H9 (cell line): ENCODE data around the gene MEGF10. TPM values are rescaled to one million over a fixed set of nuclear protein-coding genes. Genes with fewer than 3 reads are reported as not detected.
A peak's percentile ranks its signal among the peaks of the same experiment; 100 is the strongest.

ENCODE experiments used
- DNase-seq: peaks from one replicate; pipeline ENCODE4 v3.0.0-alpha.2; 2017
- H2AFZ ChIP-seq: one replicate; pipeline ENCODE4 v1.6.1; 2013; ENCODE audit warnings: mild to moderate bottlenecking, low read length, control low read depth, moderate library complexity
- H2AK5ac ChIP-seq: 2 replicates; pipeline ENCODE4 v1.6.1; 2013; ENCODE audit warnings: low read length, control low read depth, mixed read lengths; ENCODE audit not compliant: insufficient read length
- H2BK120ac ChIP-seq: one replicate; pipeline ENCODE4 v1.6.1; 2013; ENCODE audit warnings: low read depth, mild to moderate bottlenecking, low read length, control low read depth, inconsistent platforms; ENCODE audit not compliant: poor library complexity, severe bottlenecking
- H2BK12ac ChIP-seq: 2 replicates; pipeline ENCODE4 v1.6.1; 2013; ENCODE audit warnings: low read length, control low read depth, mixed read lengths, low read depth; ENCODE audit not compliant: insufficient read length
- H2BK15ac ChIP-seq: 2 replicates; pipeline ENCODE4 v1.6.1; 2013; ENCODE audit warnings: low read depth, low read length, control low read depth
- H2BK20ac ChIP-seq: one replicate; pipeline ENCODE4 v1.6.1; 2013; ENCODE audit warnings: low read depth, mild to moderate bottlenecking, low read length, control low read depth, inconsistent platforms; ENCODE audit not compliant: poor library complexity, severe bottlenecking
- H2BK5ac ChIP-seq: 2 replicates; pipeline ENCODE4 v1.6.1; 2013; ENCODE audit warnings: low read length, control low read depth, mixed read lengths; ENCODE audit not compliant: insufficient read length
- H3K14ac ChIP-seq: 2 replicates; pipeline ENCODE4 v1.6.1; 2013; ENCODE audit warnings: low read length, control low read depth; ENCODE audit not compliant: insufficient read depth
- H3K18ac ChIP-seq: 2 replicates; pipeline ENCODE4 v1.6.1; 2013; ENCODE audit warnings: low read depth, mild to moderate bottlenecking, mixed read lengths, low read length, control low read depth; ENCODE audit not compliant: insufficient read length
- H3K23ac ChIP-seq: 2 replicates; pipeline ENCODE4 v1.6.1; 2013; ENCODE audit warnings: low read length, control low read depth, mixed read lengths, low read depth; ENCODE audit not compliant: insufficient read length
- H3K23me2 ChIP-seq: 2 replicates; pipeline ENCODE4 v1.6.1; 2013; ENCODE audit warnings: low read depth, mild to moderate bottlenecking, mixed read lengths, low read length, control low read depth; ENCODE audit not compliant: insufficient read length, poor library complexity, severe bottlenecking
- H3K27ac ChIP-seq: 2 replicates; pipeline ENCODE4 v1.5.1; 2013; ENCODE audit warnings: low read length, control low read depth, mixed read lengths, low read depth; ENCODE audit not compliant: insufficient read length
- H3K27me3 ChIP-seq: 2 replicates; pipeline ENCODE4 v1.6.1; 2013; ENCODE audit warnings: low read length, control low read depth, inconsistent platforms; ENCODE audit not compliant: insufficient read depth
- H3K4ac ChIP-seq: 2 replicates; pipeline ENCODE4 v1.6.1; 2013; ENCODE audit warnings: low read depth, mild to moderate bottlenecking, control low read depth, inconsistent platforms, low read length, moderate library complexity
- H3K4me1 ChIP-seq: 2 replicates; pipeline ENCODE4 v1.6.1; 2013; ENCODE audit warnings: low read length, control low read depth, inconsistent platforms; ENCODE audit not compliant: insufficient read depth
- H3K4me2 ChIP-seq: 2 replicates; pipeline ENCODE4 v1.6.1; 2013; ENCODE audit warnings: low read length, control low read depth, mixed read lengths; ENCODE audit not compliant: insufficient read length, insufficient read depth
- H3K56ac ChIP-seq: 2 replicates; pipeline ENCODE4 v1.6.1; 2013; ENCODE audit warnings: low read depth, mild to moderate bottlenecking, mixed read lengths, low read length, control low read depth; ENCODE audit not compliant: insufficient read length
- H3K79me1 ChIP-seq: 2 replicates; pipeline ENCODE4 v1.6.1; 2013; ENCODE audit warnings: low read depth, mild to moderate bottlenecking, moderate library complexity, low read length, control low read depth, inconsistent platforms; ENCODE audit not compliant: insufficient read depth, poor library complexity, severe bottlenecking
- H3K79me2 ChIP-seq: 2 replicates; pipeline ENCODE4 v1.6.1; 2013; ENCODE audit warnings: low read length, control low read depth, inconsistent platforms; ENCODE audit not compliant: insufficient read depth
- H3K9ac ChIP-seq: 2 replicates; pipeline ENCODE4 v1.6.1; 2013; ENCODE audit warnings: low read length, control low read depth, mixed read lengths; ENCODE audit not compliant: insufficient read length; ENCODE audit errors: extremely low read depth
- H3K9me3 ChIP-seq: one replicate; pipeline ENCODE4 v1.6.1; 2013; ENCODE audit warnings: low read depth, low read length, inconsistent platforms; ENCODE audit not compliant: control insufficient read depth
- H3T11ph ChIP-seq: one replicate; pipeline ENCODE4 v1.6.1; 2013; ENCODE audit warnings: mild to moderate bottlenecking, low read length, control low read depth, inconsistent platforms
- H4K20me1 ChIP-seq: one replicate; pipeline ENCODE4 v1.6.1; 2013; ENCODE audit not compliant: control insufficient read depth, insufficient read length, insufficient read depth
- H4K5ac ChIP-seq: 2 replicates; pipeline ENCODE4 v1.6.1; 2013; ENCODE audit warnings: low read depth, mild to moderate bottlenecking, mixed read lengths, low read length, control low read depth; ENCODE audit not compliant: insufficient read length
- H4K8ac ChIP-seq: replicated peaks from 2 replicates; pipeline ENCODE4 v1.6.1; 2013; ENCODE audit warnings: low read length, control low read depth, mixed read lengths, low read depth; ENCODE audit not compliant: insufficient read length
- H4K91ac ChIP-seq: 2 replicates; pipeline ENCODE4 v1.6.1; 2013; ENCODE audit warnings: low read depth, mild to moderate bottlenecking, moderate library complexity, mixed read lengths, low read length, control low read depth; ENCODE audit not compliant: insufficient read length
- H3K27ac Mint-ChIP-seq, 3 experiments: 2 replicates in 2 of 3; 3 replicates in 1 of 3; pipeline ENCODE4 v1.8.0; 2020 to 2021; ENCODE audit warnings: mixed read lengths in 3 of 3, mild to moderate bottlenecking in 1 of 3, moderate library complexity in 1 of 3
- H3K27me3 Mint-ChIP-seq: 2 replicates; pipeline ENCODE4 v1.8.0; 2021; ENCODE audit warnings: low read depth, mild to moderate bottlenecking, moderate library complexity, mixed read lengths
- H3K36me3 Mint-ChIP-seq, 3 experiments: 2 replicates in 2 of 3; 3 replicates in 1 of 3; pipeline ENCODE4 v1.8.0; 2020 to 2021; ENCODE audit warnings: low read depth in 3 of 3, mixed read lengths in 3 of 3; ENCODE audit not compliant: insufficient read depth in 1 of 3
- H3K4me1 Mint-ChIP-seq, 2 experiments: 2 replicates each; pipeline ENCODE4 v1.8.0; 2020; ENCODE audit warnings: mixed read lengths in 2 of 2
- H3K4me3 Mint-ChIP-seq, 2 experiments: 2 replicates in 1 of 2; 3 replicates in 1 of 2; pipeline ENCODE4 v1.8.0; 2020 to 2021; ENCODE audit warnings: mild to moderate bottlenecking in 2 of 2, mixed read lengths in 2 of 2, moderate library complexity in 1 of 2
- H3K9me3 Mint-ChIP-seq, 2 experiments: 2 replicates in 1 of 2; 3 replicates in 1 of 2; pipeline ENCODE4 v1.8.0; 2020; ENCODE audit warnings: mild to moderate bottlenecking in 2 of 2, mixed read lengths in 2 of 2, moderate library complexity in 1 of 2
- WGBS: extraction: QIAGEN DNeasy Blood & Tissue Kit; methylation state at CpG from one replicate; pipeline ENCODE4 v1.1.7; 2013; ENCODE audit warnings: missing lambda C conversion rate, low lambda C conversion rate, mixed read lengths; ENCODE audit not compliant: insufficient read length; ENCODE audit errors: extremely low coverage; 5-methylcytosine and 5-hydroxymethylcytosine counted together
- total RNA-seq: library from RNA; stranded (reverse); gene quantifications from 2 replicates; pipeline ENCODE4 v1.2.1, GENCODE V29; 2021
- TF ChIP-seq, protein P1 (sequence below): fragments of 200-600 bp; sonication (generic); conservative IDR thresholded peaks from 3 replicates; pipeline ENCODE4 v1.8.0; 2021; ENCODE audit warnings: antibody characterized with exemption, mild to moderate bottlenecking

MEGF10 gene
- total RNA-seq, 1 experiment from 2014 or later, result 36.5 TPM

DNA sequence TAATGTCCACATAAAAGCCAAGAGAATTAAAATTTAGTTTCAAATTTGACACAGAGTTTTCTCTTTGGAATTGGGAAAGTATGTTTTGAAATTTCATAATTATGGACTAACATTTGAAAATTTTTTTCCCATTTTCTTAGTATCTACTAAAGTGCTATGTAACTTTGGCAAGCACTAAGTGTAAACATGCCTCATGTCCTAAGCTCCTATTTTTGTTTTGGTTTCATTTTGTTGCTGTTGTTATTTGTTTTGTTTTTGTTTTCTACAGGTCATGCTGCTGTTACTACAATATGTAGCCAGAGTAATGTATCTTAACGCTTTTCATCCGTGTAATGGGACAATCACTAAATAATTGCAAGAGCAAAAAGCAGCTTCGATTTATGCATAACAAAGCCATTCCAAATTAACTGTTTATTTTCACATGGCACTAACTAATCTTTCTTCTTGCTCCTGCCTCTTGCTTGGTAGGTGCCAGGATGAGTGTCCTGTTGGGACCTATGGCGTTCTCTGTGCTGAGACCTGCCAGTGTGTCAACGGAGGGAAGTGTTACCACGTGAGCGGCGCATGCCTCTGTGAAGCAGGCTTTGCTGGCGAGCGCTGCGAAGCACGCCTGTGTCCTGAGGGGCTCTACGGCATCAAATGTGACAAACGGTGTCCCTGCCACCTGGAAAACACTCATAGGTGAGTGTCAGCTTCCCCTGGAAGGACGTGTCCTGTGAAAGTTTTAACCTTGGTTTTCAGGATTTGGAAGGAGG is 119.5 kb downstream of the MEGF10 start:
- H3K9me3 ChIP-seq, result no peaks in the 10 kb centered on the region
- no peak overlapping the region for H3K9ac ChIP-seq
- Mint-ChIP-seq H3K4me3 (no peak overlapping the region), H3K36me3 (peaks cover 2 to 16% (median 12%) of the 10 kb centered on the region in 3 experiments; a peak in 5 of 7 replicates), H3K27me3 (no peaks in the 10 kb centered on the region), H3K9me3 (no peaks in the 10 kb centered on the region), H3K27ac (peak overlapping the region in 1 of 3 experiments; percentile 28; a peak in 3 of 7 replicates), H3K4me1 (peaks cover 12 to 18% of the 10 kb centered on the region in 2 experiments)
- no peak overlapping the region for H3K14ac ChIP-seq
- H3K18ac ChIP-seq, result no peak overlapping the region
- H2BK12ac ChIP-seq, result no peak overlapping the region
- H4K5ac ChIP-seq, result no peak overlapping the region
- H3K4me2 ChIP-seq, result no peak overlapping the region
- H3K23me2 ChIP-seq, result no peaks in the 10 kb centered on the region
- H3K4me1 ChIP-seq, result peaks cover 9% of the 10 kb centered on the region; the same call in 1 of the 2 replicates
- no CpG with 5 or more reads among the region's 15 CpGs for WGBS
- H2AFZ ChIP-seq, result no peak overlapping the region
- H3K56ac ChIP-seq, result no peak overlapping the region
- H2BK5ac ChIP-seq, result no peak overlapping the region
- H4K91ac ChIP-seq, result no peak overlapping the region
- H3K79me2 ChIP-seq, result no peaks in the 10 kb centered on the region
- no peaks in the 10 kb centered on the region for H3K79me1 ChIP-seq
- no peak overlapping the region for H2BK15ac ChIP-seq
- H4K8ac ChIP-seq, result no peak overlapping the region
- DNase-seq, result no peak
- H3T11ph ChIP-seq, result no peak overlapping the region
- H3K27ac ChIP-seq, result no peak overlapping the region
- TF ChIP-seq, protein P1, sequence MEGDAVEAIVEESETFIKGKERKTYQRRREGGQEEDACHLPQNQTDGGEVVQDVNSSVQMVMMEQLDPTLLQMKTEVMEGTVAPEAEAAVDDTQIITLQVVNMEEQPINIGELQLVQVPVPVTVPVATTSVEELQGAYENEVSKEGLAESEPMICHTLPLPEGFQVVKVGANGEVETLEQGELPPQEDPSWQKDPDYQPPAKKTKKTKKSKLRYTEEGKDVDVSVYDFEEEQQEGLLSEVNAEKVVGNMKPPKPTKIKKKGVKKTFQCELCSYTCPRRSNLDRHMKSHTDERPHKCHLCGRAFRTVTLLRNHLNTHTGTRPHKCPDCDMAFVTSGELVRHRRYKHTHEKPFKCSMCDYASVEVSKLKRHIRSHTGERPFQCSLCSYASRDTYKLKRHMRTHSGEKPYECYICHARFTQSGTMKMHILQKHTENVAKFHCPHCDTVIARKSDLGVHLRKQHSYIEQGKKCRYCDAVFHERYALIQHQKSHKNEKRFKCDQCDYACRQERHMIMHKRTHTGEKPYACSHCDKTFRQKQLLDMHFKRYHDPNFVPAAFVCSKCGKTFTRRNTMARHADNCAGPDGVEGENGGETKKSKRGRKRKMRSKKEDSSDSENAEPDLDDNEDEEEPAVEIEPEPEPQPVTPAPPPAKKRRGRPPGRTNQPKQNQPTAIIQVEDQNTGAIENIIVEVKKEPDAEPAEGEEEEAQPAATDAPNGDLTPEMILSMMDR, result no peak
- no peaks in the 10 kb centered on the region for H4K20me1 ChIP-seq
- no peak overlapping the region for H2BK20ac ChIP-seq
- H3K23ac ChIP-seq, result no peak overlapping the region
- no peak overlapping the region for H2BK120ac ChIP-seq
- H3K4ac ChIP-seq, result no peak overlapping the region
- H2AK5ac ChIP-seq, result no peak overlapping the region
- no peaks in the 10 kb centered on the region for H3K27me3 ChIP-seq
